A549 (cell line): ENCODE results near the gene PRELID3B.

Experiments used
- RCOR1 ChIP-seq: fragments of 150-350 bp; IDR thresholded peaks from 2 replicates; pipeline ENCODE4 v1.6.1; 2014; ENCODE audit warnings: antibody characterized with exemption, low read length, low read depth
- TF ChIP-seq, protein P1 (sequence below): fragments of >200 bp; sonication (Bioruptor Twin); formaldehyde crosslinking; IDR thresholded peaks from 3 replicates; pipeline ENCODE4 v1.5.1; 2016

DNA sequence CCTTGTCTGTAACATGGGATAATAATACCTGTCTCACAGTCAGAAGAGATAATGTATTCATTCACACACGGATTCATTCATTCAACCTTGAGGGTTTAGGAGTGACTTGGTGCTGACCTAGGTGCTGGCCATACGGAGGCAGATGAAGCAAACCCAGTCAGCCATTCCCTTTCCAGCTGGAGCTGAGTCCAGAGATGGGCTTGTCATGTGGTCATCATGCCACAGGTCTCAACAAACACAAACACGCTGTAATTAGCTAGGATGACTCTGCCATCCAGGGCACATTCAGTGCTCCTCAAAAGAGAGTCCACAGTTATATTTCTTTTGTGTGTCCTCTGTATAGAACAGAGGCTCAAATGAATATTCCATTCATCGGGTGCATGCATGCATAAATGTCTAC is 19.5 kb upstream of the PRELID3B start:
- TF ChIP-seq, protein P1, sequence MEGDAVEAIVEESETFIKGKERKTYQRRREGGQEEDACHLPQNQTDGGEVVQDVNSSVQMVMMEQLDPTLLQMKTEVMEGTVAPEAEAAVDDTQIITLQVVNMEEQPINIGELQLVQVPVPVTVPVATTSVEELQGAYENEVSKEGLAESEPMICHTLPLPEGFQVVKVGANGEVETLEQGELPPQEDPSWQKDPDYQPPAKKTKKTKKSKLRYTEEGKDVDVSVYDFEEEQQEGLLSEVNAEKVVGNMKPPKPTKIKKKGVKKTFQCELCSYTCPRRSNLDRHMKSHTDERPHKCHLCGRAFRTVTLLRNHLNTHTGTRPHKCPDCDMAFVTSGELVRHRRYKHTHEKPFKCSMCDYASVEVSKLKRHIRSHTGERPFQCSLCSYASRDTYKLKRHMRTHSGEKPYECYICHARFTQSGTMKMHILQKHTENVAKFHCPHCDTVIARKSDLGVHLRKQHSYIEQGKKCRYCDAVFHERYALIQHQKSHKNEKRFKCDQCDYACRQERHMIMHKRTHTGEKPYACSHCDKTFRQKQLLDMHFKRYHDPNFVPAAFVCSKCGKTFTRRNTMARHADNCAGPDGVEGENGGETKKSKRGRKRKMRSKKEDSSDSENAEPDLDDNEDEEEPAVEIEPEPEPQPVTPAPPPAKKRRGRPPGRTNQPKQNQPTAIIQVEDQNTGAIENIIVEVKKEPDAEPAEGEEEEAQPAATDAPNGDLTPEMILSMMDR = no peak
- TF ChIP-seq RCOR1 = no peak
